22Rv1 (cell line): ENCODE measurements around the gene RRP36.

Experiments used
- H3K27ac ChIP-seq: fragments of 450-650 bp; 2 replicates; pipeline ENCODE4 v1.5.1; 2017
- ZFX ChIP-seq: fragments of 450-650 bp; IDR thresholded peaks from 2 replicates; pipeline ENCODE4 v1.6.1; 2017; ENCODE audit warnings: antibody characterized with exemption, borderline replicate concordance
- TF ChIP-seq, protein P1 (sequence below): fragments of 450-650 bp; IDR thresholded peaks from 2 replicates; pipeline ENCODE4 v1.5.1; 2017; ENCODE audit warnings: mild to moderate bottlenecking

RRP36 gene

DNA sequence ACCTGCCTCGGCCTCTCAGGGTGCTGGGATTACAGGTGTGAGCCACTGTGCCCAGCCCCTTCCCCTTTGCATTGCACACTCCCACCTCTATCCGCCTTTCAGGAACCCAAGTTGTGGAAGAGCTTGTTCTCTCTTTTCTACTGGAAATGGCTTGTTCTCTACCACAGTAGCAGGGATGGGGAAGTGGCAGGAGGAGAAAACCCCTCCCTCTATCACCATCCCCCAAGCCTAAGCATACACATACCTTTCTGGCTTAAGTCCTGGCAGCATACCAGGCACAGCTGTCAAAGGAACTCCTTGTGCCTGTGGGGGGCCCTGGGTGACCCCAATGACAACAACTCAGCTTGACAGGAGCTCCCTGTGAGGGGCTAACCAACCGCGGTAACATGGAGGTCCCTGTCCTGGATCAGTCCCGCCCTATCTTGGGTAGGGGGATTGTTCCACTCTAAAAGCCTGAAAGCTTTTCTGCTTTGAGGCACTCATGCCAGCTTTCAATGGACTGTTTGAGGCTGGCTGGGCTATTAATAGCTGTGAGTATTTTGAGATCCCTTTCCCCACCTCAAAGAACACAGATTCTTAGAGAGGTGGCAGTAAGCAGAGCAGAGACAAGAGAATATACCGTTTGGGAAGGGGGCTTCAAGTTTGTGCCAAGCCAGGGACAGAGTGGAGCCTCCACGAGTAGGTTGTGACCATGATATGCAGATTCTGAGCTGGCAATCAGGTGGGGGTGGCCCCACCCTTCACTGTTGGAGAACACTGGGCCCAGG is 5.1 kb upstream of the RRP36 start:
- H3K27ac ChIP-seq = no peak overlapping the region
- TF ChIP-seq, protein P1, sequence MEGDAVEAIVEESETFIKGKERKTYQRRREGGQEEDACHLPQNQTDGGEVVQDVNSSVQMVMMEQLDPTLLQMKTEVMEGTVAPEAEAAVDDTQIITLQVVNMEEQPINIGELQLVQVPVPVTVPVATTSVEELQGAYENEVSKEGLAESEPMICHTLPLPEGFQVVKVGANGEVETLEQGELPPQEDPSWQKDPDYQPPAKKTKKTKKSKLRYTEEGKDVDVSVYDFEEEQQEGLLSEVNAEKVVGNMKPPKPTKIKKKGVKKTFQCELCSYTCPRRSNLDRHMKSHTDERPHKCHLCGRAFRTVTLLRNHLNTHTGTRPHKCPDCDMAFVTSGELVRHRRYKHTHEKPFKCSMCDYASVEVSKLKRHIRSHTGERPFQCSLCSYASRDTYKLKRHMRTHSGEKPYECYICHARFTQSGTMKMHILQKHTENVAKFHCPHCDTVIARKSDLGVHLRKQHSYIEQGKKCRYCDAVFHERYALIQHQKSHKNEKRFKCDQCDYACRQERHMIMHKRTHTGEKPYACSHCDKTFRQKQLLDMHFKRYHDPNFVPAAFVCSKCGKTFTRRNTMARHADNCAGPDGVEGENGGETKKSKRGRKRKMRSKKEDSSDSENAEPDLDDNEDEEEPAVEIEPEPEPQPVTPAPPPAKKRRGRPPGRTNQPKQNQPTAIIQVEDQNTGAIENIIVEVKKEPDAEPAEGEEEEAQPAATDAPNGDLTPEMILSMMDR = no peak
- no peak for TF ChIP-seq ZFX

DNA sequence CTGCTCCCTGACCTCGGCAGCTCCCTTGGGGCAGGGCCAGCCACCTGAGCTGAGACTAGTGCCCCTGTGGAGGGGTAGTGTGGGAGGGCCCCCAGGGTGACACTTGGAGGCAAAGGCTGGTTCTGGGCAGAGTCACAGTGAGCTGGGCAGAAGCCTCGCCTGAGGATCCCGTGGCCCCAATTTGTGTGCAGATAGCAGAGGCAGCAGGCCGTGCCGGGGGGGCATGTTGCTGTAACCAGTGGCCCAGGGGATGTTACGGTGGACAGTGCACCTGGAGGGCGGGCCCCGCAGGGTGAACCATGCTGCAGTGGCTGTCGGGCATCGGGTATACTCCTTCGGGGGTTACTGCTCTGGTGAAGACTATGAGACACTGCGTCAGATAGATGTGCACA is 4.5 kb upstream of the RRP36 start:
- TF ChIP-seq, protein P1 = no peak
- TF ChIP-seq ZFX = no peak

DNA sequence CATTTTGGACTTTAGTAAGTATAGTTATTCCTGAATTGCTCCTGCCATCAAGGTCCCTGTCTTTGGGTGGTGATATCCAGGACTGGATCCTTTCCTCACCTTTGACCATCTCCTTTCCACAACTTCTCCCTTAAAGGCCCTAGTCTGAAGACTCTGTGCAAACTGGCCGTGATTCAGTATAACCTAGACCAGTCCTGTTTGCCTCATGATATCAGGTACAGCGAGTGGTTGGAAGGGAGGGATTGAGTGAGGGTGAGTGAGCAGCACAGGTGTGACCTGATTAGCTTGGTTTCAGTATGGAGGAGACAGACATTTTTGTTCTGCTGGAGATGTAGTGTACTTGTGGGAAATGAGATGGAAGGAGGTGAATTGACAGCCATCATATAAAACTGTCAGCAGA is 2.3 kb upstream of the RRP36 start:
- no peak for TF ChIP-seq ZFX
- TF ChIP-seq, protein P1 = no peak
- no peak overlapping the region for H3K27ac ChIP-seq

More for the DNA sequence above, 4.5 kb upstream of the RRP36 start:
- no peak overlapping the region for H3K27ac ChIP-seq

DNA sequence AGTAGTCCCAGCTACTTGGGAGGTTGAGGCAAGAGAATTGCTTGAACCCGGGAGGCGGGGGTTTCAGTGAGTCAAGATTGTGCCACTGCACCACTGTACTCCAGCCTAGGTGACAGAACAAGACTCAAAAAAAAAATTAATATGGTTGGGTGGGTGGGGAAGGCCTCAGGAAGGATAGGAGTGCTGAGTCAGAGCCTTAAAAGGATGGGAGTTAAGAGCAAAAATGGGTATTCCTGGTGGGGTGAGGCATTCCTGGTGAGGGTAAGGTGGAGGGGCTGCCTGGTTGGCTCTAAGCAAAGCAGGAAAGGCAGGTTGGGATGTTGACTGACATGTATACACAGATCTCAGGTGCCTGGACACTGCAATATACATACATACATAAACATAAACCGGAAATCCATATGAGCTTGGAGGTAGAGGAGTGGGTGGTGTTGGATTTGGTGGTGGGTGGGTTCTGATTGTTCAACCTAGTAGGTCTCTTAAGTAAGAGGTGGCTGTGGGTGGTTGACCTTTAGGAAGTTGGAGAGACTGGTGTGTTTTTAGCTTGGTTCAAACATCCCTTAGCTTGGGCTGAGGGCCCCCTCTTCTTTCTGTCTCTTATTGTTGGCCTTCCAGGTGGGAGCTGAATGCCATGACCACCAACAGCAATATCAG is 1.2 kb upstream of the RRP36 start:
- no peak for TF ChIP-seq ZFX
- TF ChIP-seq, protein P1 = no peak

DNA sequence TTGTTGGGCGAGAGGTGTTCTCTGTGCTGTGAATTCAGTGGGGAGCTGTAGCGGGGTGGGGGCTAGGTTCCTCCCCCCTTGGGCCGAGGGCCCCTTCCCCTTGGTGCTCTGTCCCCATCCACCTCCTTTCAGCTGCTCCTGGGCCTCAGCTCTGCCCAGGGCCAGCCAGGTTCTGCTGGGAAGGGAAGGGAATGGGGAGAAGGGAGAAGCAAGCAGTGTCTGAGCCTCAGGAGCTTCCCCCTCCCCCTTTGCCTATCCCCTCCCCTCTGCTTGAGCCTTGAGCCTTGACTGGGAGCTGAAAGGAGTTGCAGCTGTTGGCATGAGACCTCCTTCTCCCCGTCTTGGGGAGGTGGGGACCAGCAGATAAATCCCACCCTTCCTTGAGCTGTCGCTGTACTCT is 576 bp upstream of the RRP36 start:
- TF ChIP-seq ZFX = no peak
- TF ChIP-seq, protein P1 = no peak
- H3K27ac ChIP-seq = peak overlapping the region; percentile 84

More for the DNA sequence above, 1.2 kb upstream of the RRP36 start:
- peak overlapping the region; percentile 84 for H3K27ac ChIP-seq

DNA sequence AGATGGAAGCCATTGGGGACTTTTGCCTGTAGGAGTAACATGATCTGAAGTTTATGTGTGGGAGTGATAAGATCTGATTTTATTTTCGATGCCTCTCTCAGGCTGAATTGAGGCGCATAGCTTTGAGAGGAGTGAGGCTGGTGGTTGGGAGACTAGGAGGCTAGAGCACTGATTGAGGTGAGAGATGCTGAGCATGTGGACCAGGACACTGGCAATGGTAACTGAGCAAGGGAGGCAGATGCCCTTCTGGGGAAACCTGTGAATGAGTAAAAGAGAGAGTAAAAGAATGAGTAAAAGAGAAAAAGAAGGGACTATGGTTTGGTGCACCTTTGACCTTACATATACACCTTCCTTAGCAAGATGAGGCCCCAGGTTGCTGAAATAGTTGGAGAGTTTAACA is 3.0 kb downstream of the RRP36 start:
- TF ChIP-seq, protein P1 = no peak
- no peak for TF ChIP-seq ZFX

DNA sequence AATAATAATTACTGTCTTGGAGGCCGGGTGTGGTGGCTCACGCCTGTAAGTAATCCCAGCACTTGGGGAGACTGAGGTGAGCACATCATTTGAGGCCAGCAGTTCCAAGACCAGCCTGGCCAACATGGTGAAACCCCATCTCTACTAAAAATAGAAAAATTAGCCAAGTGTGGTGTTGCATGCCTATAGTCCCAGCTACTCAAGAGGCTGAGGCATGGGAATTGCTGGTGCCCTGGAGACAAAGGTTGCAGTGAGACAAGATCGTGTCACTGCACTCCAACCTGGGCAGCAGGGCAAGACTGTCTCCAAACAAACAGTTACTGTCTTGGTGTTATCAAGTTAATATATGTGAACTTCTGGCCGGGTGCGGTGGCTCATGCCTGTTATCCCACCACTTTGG is 4.9 kb downstream of the RRP36 start:
- no peak overlapping the region for H3K27ac ChIP-seq
- TF ChIP-seq, protein P1 = no peak
- TF ChIP-seq ZFX = no peak

More for the DNA sequence above, 3.0 kb downstream of the RRP36 start:
- no peak overlapping the region for H3K27ac ChIP-seq
